Germinal center (tissue), 1 donor: ENCODE results near the gene ME3.
"Not testable (repeated sequence)": the region's sequence is repeated elsewhere in the genome, so short reads cannot be mapped to it uniquely, and the experiment has no call there.

Source experiments
- DNase-seq: peaks from one replicate; pipeline ENCODE4 v3.0.0; 2012; ENCODE audit warnings: mixed read lengths, low spot score

The ME3 gene

DNA sequence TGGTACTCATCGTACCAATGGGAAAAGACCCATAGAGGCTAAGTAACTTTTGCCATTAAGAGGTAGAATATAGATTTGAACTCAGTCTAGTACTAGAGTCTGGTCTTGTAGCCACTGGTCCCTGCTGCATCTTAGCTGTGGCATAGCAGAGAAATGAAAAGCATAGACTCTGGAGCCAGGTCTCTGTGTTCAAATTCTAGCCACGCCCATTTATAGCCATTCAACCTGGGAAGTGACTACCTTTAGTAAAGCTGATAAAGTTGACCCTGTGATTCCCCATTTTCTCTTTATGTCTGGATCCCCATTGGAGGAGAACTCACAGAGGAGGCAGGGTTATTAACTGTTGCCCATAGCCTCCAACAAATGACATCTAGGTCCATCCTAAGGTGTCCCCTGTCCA is 113.6 kb downstream of the ME3 start:
- DNase-seq = no peak

DNA sequence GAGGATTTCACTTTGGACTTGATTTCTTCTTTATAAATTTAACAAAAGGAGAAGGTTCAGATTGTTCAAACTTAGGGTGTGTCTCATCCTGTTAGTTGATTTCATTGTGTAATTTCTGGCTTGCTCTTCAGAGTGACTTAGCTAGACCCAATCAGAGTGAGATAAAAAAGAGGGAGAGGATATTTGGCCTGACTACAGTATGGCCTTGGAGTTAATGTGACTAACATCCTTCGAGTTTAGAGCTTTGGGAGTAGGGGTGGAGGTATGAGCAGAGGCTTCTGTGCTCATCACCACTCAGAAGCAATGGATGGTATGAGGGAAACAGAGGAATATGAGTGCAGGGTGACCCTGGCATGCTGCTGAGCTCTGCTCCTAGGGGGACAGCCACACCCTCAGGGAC is 114.2 kb downstream of the ME3 start:
- DNase-seq = no peak

DNA sequence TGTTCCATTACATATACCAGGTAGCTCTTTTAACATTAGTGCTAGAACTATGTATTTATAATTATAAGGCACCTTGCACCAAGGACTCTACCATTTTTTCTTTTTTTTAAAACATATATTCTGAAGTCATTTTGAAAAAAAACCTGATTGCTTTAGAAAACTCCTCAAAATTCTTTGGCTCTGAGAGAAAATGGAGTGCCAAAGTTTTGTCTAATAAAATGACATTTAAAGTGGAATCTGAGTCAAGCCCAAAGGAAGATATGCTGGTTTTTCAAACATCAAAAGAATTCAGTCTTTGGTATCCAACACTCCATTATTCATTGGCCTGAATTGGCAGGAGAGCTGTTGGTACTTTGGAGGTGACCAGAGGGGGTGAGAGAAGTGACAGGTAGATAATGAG is 116.5 kb downstream of the ME3 start:
- no peak for DNase-seq

DNA sequence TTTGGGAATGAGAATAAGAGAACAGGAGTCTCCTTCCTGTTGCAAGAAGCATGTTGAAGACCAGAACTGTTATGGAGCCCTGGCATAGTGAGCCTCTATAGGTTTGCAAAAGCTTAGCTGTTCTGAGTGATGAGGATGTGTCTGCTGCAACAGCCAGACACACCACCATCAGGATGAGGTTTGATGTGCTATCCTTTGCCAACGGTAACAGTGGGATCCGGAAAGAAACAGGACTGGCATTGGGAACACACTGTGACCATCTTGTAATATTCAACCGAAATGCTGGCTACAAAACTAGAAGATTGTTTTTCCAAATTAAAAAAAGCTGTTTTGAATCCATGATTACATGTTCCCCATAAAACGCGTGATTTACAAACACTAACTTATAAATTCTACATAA is 117.0 kb downstream of the ME3 start:
- no peak for DNase-seq

DNA sequence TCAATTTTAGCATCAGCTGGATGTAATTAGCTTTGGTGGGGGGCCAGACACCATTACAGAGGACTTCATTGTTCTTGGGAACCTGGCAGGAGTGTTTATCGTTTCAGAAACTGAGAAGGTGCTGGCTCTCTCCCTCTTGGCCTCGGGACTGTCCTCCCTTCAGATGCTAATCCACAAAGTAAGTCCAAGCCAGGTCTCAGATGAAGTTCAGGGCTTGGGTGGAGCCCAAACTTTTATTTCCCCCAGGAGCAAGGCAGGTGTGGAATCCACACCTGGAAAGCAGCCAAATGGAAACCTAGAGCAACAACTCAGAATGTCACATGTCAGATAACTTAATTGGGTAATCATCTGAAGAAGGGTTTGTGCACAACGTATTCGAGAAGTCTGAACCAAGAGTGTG is 119.2 kb downstream of the ME3 start:
- DNase-seq = no peak

DNA sequence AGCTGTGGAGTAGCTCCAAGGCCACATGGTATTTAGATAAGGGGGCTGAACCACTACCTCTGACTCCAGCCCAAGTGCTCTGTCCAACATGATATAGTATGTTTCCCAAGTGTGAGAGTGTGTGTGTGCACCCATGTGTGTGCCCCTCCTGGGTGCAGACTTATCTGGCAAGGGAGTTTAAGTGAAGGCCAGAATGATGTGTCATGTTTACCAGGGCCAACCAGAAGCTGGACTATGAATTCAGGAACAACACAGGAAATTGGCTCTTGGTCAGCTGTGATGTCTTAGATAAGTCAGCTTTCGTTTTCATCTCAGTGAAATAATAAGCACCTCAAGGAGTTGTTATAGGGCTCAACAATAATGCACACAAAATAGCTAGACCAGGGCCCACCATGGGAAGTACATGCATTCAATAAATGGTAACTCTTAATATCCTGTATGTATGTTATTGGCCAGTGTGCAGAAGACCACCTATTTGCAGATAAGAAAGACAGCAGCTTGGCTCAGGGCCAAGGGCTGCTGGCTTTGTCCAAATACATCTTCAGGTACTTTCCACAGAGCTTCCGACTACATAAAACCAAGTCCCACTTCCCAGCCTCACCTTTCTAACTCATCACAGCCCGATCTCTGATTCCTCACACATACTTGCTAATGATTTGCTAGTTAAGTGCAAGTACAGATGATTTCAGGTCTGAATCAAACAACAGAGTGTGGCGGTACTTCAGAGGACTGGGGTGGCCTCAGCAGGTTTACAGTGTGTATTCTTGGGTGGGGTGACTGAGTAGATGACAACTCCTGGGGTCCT is 120.9 kb downstream of the ME3 start:
- DNase-seq = no peak

DNA sequence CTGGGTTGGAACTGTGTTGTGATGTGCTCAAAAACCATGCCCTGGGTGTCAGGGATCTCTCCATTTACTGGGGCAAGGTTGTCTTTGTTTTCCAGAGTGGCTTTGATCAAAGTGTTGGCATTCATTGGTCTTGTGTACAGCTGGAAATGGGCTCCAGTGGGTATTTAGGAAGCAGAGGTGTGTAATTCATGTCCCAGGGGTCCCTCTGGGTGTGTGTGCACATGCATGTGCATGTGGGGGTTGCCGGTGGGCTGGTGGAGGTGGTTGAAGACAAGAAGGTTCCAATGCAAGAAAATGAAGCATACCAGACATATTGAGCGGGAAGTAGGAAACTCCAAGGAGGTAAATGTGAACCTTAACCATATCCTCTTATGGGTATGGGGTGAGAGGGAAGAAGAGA is 121.7 kb downstream of the ME3 start:
- DNase-seq = no peak

DNA sequence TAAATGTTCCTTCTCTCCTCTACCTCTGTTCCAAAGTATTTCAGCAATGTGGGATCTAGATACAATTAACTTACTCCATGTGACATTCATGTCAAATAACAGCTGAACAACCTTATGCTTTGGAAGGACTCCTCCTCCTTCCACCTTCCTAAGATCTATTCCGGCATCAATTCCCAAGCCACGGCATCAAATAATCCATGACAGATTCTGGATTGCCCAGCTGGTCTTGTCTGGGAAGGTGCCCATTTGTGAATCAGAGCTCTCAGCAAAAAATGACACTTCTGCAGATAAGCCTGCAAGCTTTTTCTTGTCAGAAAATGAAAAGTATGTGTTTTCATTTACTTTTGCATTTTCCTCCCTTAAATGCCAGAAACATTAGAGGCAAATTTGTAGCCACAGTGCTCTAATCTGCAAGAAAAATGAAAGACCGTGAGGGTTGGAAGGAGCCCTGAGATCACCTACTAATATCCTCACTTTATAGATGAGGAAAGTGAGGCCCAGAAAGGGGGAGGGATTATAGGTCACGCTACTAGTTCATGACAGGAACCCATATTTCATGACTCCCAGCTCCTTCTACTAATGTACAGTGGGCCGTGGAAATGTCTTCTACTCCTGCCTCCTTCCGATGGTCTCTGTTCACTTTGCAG is 124.0 kb downstream of the ME3 start:
- no peak for DNase-seq

DNA sequence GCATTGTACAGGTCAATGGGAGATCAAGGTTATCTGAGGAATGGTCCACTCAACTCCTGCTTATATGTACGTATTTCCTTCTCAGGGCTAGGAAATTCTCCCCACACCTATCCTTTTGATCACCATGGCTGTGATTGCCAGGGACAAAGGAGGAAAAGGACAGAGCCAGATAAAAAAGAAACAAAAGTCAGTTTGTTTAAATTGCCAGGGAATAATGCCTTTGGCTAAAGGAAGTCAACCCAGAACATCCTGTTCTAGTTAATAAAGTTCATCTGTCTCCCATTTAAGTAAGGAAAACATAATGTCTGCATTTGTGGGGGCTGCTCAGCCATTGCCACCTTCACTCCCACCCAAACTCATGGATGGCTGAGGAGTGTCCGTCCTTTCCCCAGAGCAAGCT is 124.7 kb downstream of the ME3 start:
- DNase-seq = no peak

DNA sequence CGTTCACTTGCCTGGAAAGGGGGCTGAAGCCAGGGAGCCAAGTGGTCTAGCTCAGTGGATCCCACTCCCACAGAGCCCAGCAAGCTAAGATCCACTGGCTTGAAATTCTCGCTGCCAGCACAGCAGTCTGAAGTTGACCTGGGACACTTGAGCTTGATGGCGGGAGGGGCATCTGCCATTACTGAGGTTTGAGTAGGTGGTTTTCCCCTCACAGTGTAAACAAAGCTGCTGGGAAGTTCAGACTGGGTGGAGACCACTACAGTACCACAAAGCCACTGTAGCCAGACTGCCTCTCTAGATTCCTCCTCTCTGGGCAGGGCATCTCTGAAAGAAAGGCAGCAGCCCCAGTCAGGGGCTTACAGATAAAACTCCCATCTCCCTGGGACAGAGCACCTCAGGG is 131.1 kb downstream of the ME3 start:
- not testable (repeated sequence) for DNase-seq

DNA sequence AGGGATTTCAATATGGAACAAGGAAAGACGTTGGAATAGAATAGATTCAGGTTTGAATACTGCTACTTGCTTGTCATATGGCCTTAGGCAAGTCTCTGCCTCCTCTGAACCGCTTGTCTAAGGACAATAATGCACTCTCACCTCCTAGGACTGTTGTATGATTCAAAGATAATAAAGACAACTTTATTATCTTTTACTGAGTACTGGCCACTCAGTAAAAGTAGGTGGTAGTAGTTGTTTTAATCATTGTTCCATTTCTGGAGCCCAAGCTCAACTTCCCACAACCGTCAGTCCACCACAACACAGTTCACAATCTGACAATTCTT is 134.2 kb downstream of the ME3 start:
- DNase-seq = no peak

DNA sequence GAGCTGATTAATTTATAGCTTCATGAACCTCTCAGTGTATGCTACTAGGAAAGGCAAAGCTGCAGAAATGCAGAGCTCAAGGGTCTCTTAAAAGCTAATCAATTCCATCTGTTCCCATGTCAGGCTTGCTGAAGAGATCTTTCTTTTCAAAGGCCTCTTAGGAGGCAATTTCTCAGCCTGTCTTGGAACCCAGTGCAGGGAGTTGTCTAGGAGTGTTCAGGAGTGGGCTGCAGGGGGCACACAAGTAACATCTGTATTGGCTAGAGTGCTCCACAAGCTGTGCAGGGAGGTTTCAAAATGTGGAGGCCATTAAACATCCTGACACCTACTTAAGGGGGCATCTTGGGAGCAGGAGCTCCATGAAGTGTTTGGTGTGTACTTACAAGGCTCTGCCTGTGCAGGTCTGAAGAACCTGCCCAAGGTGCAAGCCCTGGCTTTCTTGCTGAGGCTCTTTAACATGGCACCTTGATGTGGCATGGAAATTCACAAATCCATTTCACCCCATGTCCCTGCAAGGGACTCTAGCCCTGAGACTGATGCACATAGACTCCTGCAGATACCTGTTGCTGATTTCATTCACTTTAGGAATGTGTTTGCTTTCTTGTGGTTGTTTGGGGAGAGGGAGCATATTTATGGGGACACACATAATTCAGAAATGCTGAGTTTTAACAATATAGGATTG is 134.7 kb downstream of the ME3 start:
- no peak for DNase-seq

DNA sequence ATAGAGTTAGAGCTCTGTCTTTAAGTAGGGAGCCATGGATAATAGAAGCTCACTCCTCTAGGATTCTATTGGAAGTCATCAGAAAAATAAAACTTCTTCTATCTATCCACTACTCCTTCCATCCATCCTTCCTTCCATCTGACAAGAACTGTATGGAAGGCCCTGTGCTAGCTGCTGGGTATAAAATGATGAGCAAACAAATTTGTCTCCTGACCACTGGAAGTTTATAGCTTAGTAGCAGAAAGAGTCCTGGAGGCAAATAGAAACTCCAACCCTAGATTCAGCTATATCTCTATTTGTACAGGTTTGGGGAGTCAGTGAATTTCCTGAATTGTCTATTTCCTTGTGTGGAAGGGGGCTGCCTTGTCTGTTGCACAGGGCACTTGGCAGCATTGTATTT is 136.6 kb downstream of the ME3 start:
- no peak for DNase-seq

DNA sequence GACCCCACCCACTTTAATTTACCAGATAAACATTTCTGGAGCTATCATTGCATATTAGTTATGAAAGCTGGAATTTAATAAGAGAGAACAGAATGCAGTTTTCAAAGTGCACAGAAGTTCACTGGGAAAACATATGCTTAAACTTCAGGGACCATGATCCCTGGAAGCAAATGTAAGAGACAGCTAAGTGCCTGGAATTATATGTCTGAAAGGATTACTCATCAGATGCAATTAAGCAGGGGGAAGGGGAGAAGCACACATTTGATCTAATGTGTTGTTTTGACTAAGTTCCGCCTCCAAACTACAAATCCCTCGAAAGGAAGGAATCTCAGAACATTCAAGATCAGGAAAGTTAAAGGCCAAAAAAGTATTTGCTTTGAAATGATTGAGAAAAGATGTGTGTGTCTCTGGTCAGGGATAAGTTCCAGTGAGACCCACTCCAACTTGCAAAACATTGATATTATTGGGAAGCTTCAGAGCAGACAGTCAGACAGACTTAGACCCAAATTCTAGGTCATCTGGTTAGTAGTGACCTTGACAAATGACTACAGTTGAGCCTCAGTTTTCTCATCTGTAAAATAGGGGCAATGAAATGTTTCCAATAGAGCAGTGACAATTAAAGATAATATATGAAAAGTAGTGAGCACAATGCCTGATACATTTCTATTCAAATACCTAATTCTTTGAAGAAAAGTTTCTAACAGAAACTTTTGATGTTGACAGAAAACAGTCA is 147.6 kb downstream of the ME3 start:
- no peak for DNase-seq

DNA sequence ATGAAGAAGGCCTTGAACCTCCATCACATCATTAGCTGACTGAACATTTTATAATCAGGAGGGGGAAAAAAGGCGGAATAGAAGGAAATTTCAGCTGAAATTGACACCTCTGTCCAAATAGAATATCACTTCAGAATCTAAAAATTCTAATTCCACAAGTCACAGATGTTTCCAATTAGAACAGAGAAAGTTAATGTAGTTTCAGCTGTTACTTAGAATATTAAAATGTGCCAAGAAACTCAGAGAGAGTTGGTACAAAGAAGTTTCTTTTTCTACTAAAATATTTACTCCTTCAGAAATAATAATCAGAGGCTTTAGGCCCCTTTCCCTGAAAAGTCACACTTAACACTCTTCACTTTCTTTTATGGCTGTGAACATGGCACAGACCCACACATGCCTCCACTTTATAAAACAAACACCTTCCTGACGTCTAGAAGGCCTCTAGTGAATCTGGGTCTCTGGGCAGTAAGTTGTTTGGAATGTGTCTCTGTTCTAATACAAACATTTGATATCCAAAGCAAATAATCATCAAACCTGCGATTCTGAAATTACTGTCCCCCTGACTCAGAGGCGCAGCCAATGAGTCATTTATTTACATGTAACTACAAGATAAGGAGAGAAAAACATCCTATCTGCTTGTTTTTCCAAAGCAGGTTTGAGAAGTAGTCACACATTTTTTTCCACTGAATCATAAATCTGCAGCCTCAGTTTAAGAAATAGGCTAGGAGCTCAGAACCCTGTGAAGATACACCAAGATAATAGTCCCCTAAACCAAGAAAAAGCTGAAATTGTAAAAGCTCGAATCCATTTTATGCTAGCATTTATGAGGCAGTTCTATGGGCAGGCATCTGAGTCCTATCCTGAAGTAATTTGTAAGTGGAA is 148.4 kb downstream of the ME3 start:
- no peak for DNase-seq

DNA sequence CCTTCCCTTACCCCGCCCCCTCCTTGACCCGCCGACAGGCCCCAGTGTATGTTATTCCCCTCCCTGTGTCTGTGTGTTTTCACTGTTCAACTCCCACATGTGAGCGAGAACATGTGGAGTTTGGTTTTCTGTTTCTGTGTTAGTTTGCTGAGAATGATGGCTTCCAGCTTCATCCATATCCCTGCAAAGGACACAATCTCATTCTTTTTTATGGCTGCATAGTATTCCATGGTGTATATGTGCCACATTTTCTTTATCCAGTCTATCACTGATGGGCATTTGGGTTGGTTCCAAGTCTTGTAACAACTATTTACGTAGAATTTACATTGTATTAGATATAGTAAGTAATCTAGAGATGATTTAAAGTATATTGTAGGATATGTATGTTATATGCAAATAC is 149.9 kb downstream of the ME3 start:
- DNase-seq = not testable (repeated sequence)

DNA sequence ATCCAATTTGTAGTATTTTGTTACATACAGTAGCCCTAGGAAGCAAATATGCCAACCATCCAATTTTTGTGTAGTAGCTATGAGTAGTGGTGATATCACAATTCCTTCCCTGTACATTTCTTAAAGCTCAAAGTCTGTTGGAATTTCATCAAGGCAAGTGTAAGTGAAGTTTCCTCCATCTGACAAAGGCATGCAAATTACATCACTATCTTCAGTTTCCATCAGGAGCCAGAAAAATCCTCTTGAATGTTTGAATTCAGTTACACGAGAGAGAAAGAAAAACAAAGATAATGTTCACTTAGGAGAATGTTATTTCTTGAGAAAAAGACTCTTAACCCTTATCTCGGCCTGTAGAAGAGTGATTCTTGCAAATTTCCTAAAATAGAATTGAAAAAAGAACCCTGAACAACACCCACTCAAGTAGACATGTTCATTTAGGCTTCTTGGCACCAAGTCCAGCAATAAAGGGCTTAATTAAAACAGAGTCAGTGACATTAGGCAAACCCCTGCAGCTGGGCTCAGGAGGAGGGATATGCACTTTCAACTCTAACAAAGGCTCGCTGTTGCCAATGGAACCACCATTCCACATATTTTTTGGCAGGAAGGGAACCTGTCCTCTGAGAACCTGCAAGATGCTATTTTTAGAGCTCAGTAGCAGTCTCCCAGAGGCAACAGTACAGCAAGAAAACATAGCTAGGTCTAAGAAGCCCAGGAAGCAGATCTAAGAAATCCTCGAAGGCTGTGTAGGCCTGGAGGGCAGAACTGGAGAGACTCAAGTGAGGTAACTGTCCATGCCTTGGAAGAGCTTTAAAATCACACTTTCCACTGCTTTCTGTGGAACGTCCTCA is 153.1 kb downstream of the ME3 start:
- DNase-seq = no peak

DNA sequence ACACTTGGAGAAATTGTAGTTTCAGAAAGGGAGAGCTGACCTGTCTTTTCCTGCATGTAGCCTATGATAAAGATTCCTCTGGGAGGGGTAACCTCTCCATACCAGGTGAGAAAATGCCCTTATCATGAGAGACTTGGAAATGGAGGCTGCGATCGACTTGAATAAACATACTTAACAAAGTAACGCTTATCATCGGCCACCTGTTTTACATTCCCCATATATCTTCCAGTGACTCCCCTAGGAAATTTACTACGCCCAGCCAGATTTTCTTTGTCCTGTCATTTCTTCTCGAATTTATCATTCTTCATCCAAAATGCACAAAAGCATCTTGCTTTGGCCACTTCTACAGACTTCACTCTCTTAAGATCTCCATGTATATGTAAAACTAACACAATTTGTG is 154.2 kb downstream of the ME3 start:
- no peak for DNase-seq

DNA sequence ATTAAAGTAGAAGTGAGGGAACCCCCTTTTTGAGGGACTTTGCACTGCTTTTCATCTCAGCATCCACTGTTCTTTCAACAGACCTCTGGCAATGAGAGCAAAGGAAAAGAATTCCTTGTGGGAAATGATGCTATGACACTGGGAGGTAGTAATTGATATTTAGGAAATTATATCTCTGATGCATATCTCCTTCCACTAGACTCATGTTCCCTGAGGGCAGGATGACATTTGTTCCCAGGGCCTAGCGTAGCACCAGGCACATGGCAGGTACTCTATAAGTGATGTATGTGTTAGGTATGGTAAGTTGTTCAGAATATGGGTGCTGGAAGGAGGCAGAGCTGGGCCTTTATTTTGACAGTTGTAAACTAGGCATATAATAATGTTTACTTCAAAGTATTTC is 154.9 kb downstream of the ME3 start:
- no peak for DNase-seq

DNA sequence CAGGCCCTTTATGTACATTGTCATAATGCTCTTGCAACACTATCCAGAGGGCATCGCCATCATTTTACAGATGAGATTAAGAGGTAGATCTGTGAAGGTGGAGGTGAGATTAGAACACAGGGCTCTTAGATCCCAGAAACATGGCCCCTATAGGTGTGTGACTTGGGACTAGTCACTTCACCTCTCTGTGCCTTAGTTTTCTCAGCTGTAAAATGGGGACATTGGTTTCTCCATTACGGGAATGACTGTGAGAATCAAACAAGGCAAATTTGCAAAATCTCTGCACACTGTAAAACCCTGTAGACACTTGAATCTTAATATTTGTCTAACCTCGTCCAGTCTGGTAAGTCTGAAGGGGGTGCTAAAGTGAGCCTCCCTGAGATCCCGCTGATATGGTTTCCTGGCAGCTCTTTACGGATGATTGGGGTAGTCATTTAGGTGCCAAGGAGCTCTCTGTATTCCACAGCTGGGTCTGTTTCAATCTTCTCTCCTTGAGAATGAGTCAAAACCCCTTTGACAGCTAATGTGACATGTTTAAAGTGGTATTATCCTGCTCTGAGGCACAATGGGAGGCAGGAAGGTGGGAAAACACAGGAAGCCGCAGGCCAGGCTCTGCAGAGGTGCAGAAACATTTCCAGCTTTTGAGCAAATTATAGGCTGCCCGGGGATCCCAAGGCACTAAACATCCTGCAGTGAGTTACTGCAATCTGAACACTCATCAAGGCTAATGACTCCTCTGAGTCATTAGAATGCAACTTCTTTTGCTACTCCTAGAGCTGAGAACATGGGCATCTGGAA is 156.9 kb downstream of the ME3 start:
- no peak for DNase-seq
